ENCODE results near the gene ZSCAN5B. TPM values are rescaled to one million over a fixed set of nuclear protein-coding genes. Genes with fewer than 3 reads are reported as not detected.
"Not testable (repeated sequence)": the region's sequence is repeated elsewhere in the genome, so short reads cannot be mapped to it uniquely, and the experiment has no call there.

Gene ZSCAN5B
- polyA plus RNA-seq, 2 of the 4 experiments (the other 2 are of a cell fraction): not detected

DNA sequence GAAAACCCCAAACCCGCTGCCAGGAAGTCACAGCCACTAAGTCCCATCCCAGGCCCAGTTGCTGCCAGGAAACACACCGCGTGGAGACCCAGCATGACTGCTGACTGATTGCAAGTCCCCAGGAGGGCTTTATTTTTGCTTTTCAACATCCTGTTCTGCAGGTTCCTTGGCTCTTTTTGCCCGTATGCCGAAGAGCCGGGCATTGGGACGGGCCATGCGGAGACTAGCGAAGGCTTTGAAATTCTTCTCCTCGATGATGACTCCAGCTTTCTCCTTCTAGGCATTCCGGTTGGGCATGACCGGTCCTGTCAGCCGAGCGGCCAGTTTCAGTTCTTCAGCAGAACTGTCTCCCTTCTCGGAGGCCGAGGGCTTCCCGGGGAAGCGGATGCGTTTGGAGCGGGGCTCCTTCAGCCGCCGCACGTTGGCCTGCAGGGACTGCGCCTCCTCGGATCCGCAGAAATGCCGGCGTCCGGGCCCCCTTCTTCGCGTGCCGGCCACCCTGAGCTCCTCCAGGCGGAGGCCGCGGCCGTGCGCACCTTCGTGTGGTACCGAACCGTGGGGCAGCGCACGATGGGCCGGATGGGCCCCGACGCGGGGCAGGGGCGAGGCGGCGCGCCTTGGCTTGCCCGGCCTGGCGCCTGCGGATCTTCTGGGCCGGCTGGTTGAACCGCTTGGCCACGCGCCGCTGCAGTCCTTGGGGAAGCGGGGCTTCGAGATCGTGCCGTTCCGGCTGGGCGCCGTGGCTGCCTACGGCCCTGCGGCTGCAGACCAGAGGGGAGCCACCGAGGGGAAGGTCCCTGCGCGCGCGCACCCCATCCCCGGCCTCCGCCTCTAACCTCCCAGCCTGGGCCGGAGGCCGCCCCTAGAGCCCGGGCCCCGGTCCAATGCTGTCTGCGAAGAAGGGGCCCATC is 19.7 kb upstream of the ZSCAN5B start:
- Histone ChIP-seq H3K4me1 (no peaks in the 10 kb centered on the region), H3K4me2 (no peak overlapping the region), H3K9me3 (peaks cover 11% of the 10 kb centered on the region; the same call in 1 of the 3 replicates), H3K4me3 (no peak overlapping the region), H3K27ac (no peak overlapping the region)
- 81% methylated on average over 69 of the region's 79 CpGs for WGBS (ENCODE audit: missing lambda C conversion rate)
- TF ChIP-seq RNF2 (IDR thresholded peaks at IDR 0.05; ENCODE audit: borderline replicate concordance, low read depth): no peak
- TF ChIP-seq, protein P1, sequence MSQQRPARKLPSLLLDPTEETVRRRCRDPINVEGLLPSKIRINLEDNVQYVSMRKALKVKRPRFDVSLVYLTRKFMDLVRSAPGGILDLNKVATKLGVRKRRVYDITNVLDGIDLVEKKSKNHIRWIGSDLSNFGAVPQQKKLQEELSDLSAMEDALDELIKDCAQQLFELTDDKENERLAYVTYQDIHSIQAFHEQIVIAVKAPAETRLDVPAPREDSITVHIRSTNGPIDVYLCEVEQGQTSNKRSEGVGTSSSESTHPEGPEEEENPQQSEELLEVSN (IDR thresholded peaks at IDR 0.05; ENCODE audit: borderline replicate concordance, low read depth): no peak
- TF ChIP-seq TP53 (CRISPR knock-in tag; IDR thresholded peaks at IDR 0.05): no peak
- TF ChIP-seq POLR2A (IDR thresholded peaks at IDR 0.05; ENCODE audit: low read length): no peak
- no peak for TF ChIP-seq FOXS1 (CRISPR knock-in tag; IDR thresholded peaks at IDR 0.05)
- TF ChIP-seq HOXB13 (CRISPR knock-in tag; IDR thresholded peaks at IDR 0.05; ENCODE audit: low read depth): no peak
- CTCF ChIA-PET: interaction anchor here (0.6 kb wide), 1 partner anchor 132 kb away, joined by 4 read pairs; no protein-coding TSS in a partner anchor
- ATAC-seq (no peak; a peak in 1 of 6 replicates), FAIRE-seq (no peak), DNase-seq (ENCODE audit: low read depth in 1 of 2, low spot score in 1 of 2) (no peak)
- POLR2A ChIA-PET: no interaction called here

DNA sequence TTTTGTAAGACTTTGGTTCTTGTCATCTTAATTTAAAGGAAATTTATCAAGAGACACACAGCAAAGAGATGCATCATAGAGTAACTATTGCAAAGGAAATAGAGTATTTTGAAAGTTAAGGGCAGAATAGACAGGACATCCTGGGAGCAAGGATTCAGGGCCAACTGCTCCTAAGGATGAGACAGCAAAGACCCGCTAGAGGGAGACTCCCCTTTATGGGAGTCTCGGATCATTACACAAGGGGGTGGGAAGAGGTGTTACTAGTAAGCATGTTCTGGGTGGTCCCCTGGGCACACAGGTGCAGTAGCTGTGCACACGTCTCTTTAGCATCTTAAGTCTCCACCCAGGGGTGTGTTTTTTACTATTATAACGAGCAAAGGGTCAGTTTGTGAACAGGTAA is 14.1 kb upstream of the ZSCAN5B start:
- Histone ChIP-seq H3K4me2 (no peak overlapping the region), H3K4me1 (no peaks in the 10 kb centered on the region), H3K9me3 (peaks cover 10% of the 10 kb centered on the region; the same call in 2 of the 3 replicates), H3K4me3 (no peak overlapping the region), H3K27ac (no peak overlapping the region)
- ATAC-seq (peak in 1 of 2 experiments; percentile 63; a peak in 3 of 6 replicates), FAIRE-seq (no peak), DNase-seq (ENCODE audit: low read depth in 1 of 2, low spot score in 1 of 2) (no peak)
- 6% methylated on average over 4 of the region's 4 CpGs for WGBS (ENCODE audit: missing lambda C conversion rate)
- ChIA-PET CTCF (interaction anchor here (0.6 to 1.2 kb wide), 2 partner anchors 41 to 225 kb away, joined by 3 read pairs; no protein-coding TSS in a partner anchor), POLR2A (no interaction called here)
- TF ChIP-seq NPAS2 (CRISPR knock-in tag; IDR thresholded peaks at IDR 0.05; ENCODE audit: borderline replicate concordance): no peak
- no peak for TF ChIP-seq RARB (CRISPR knock-in tag; IDR thresholded peaks at IDR 0.05)
- TF ChIP-seq EHMT2 (IDR thresholded peaks at IDR 0.05; ENCODE audit: low read depth): no peak
- no peak for TF ChIP-seq CBX2 (IDR thresholded peaks at IDR 0.05; ENCODE audit: borderline replicate concordance, low read depth)
- no peak for TF ChIP-seq ZFP36 (IDR thresholded peaks at IDR 0.05; ENCODE audit: borderline replicate concordance, partially characterized antibody)
- TF ChIP-seq, protein P2, sequence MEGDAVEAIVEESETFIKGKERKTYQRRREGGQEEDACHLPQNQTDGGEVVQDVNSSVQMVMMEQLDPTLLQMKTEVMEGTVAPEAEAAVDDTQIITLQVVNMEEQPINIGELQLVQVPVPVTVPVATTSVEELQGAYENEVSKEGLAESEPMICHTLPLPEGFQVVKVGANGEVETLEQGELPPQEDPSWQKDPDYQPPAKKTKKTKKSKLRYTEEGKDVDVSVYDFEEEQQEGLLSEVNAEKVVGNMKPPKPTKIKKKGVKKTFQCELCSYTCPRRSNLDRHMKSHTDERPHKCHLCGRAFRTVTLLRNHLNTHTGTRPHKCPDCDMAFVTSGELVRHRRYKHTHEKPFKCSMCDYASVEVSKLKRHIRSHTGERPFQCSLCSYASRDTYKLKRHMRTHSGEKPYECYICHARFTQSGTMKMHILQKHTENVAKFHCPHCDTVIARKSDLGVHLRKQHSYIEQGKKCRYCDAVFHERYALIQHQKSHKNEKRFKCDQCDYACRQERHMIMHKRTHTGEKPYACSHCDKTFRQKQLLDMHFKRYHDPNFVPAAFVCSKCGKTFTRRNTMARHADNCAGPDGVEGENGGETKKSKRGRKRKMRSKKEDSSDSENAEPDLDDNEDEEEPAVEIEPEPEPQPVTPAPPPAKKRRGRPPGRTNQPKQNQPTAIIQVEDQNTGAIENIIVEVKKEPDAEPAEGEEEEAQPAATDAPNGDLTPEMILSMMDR (IDR thresholded peaks at IDR 0.05): no peak
- TF ChIP-seq HEYL (CRISPR knock-in tag; IDR thresholded peaks at IDR 0.05): no peak
- TF ChIP-seq, protein P1 (IDR thresholded peaks at IDR 0.05; ENCODE audit: borderline replicate concordance, low read depth): no peak
- no peak for TF ChIP-seq PHF8 (IDR thresholded peaks at IDR 0.05; ENCODE audit: borderline replicate concordance, low read depth)
- TF ChIP-seq, protein P3, sequence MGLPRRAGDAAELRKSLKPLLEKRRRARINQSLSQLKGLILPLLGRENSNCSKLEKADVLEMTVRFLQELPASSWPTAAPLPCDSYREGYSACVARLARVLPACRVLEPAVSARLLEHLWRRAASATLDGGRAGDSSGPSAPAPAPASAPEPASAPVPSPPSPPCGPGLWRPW (IDR thresholded peaks at IDR 0.05): no peak
- no peak for TF ChIP-seq CBX8 (IDR thresholded peaks at IDR 0.05)
- TF ChIP-seq EHF (CRISPR knock-in tag; IDR thresholded peaks at IDR 0.05): no peak
- TF ChIP-seq TFCP2L1 (CRISPR knock-in tag; IDR thresholded peaks at IDR 0.05): no peak
- TF ChIP-seq RNF2 (IDR thresholded peaks at IDR 0.05; ENCODE audit: borderline replicate concordance, low read depth): no peak
- TF ChIP-seq JUNB (IDR thresholded peaks at IDR 0.05): no peak
- TF ChIP-seq NFE2L2 (conservative IDR thresholded peaks at IDR 0.05; ENCODE audit: low read length): no peak
- no peak for TF ChIP-seq RAD21 (conservative IDR thresholded peaks at IDR 0.05 in 1 of 2, IDR thresholded peaks at IDR 0.05 in 1 of 2)
- TF ChIP-seq FOSB (CRISPR knock-in tag; IDR thresholded peaks at IDR 0.05): no peak
- TF ChIP-seq, protein P4, sequence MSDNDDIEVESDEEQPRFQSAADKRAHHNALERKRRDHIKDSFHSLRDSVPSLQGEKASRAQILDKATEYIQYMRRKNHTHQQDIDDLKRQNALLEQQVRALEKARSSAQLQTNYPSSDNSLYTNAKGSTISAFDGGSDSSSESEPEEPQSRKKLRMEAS (IDR thresholded peaks at IDR 0.05): no peak
- TF ChIP-seq, protein P5, sequence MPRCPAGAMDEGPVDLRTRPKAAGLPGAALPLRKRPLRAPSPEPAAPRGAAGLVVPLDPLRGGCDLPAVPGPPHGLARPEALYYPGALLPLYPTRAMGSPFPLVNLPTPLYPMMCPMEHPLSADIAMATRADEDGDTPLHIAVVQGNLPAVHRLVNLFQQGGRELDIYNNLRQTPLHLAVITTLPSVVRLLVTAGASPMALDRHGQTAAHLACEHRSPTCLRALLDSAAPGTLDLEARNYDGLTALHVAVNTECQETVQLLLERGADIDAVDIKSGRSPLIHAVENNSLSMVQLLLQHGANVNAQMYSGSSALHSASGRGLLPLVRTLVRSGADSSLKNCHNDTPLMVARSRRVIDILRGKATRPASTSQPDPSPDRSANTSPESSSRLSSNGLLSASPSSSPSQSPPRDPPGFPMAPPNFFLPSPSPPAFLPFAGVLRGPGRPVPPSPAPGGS (IDR thresholded peaks at IDR 0.05): no peak

DNA sequence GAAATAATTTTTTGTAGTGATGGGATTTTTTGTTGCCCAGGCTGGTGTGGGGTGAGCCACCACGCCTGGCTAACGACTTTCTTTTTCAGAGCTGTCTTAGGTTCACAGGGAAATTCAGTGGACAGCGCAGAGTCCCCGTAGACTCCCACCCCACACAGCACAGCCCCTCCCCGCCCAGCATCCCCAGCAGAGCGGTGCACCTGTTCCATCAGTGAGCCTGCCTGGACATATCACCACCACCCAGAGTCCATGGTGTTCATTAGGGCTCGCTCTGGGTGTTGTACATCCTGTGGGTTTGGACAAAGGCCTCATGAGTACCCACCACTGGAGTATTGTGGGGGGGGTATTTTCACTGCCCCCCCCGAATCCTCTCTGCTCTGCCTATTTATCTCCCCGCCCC is 12.5 kb upstream of the ZSCAN5B start:
- H3K4me3 ChIP-seq; ATAC-seq; H3K9me3 ChIP-seq; H3K27ac ChIP-seq; H3K4me2 ChIP-seq; POLR2A ChIA-PET; H3K4me1 ChIP-seq; DNase-seq (ENCODE audit: low read depth in 1 of 2, low spot score in 1 of 2); CTCF ChIA-PET; FAIRE-seq: not testable (repeated sequence)
- 41% methylated on average over 9 of the region's 9 CpGs for WGBS (ENCODE audit: missing lambda C conversion rate)
